Calu3 (cell line): ENCODE measurements around the gene DEXI. TPM values are rescaled to one million over a fixed set of nuclear protein-coding genes. Genes with fewer than 3 reads are reported as not detected.
"Not testable (repeated sequence)": the region's sequence is repeated elsewhere in the genome, so short reads cannot be mapped to it uniquely, and the experiment has no call there.

ENCODE experiments used
- BruUV-seq: library from RNA; stranded (reverse); fragments of 400-500 nt; replicated peaks from 2 replicates; lab custom pipeline; 2021; lab: Mats Ljungman, UMichigan
- CTCF ChIA-PET: fragments of 300-600 bp; sonication (Branson Sonifier 250); formaldehyde crosslinking; loops from one replicate; lab custom pipeline; 2022; ENCODE audit warnings: antibody characterized with exemption; lab: Charles Lee
- DNase-seq: peaks from one replicate; pipeline ENCODE4 v3.0.0; 2022
- H3K27ac Mint-ChIP-seq: one replicate; pipeline ENCODE4 v1.8.0; 2022; ENCODE audit warnings: mixed read lengths; ENCODE audit not compliant: unreplicated experiment
- H3K27me3 Mint-ChIP-seq: one replicate; pipeline ENCODE4 v1.8.0; 2022; ENCODE audit warnings: mixed read lengths; ENCODE audit not compliant: unreplicated experiment
- H3K36me3 Mint-ChIP-seq: one replicate; pipeline ENCODE4 v1.8.0; 2022; ENCODE audit warnings: mild to moderate bottlenecking, moderate library complexity, mixed read lengths; ENCODE audit not compliant: insufficient read depth, unreplicated experiment
- H3K4me1 Mint-ChIP-seq: one replicate; pipeline ENCODE4 v1.8.0; 2022; ENCODE audit warnings: mild to moderate bottlenecking, low read depth, mixed read lengths; ENCODE audit not compliant: unreplicated experiment
- H3K4me3 Mint-ChIP-seq: one replicate; pipeline ENCODE4 v1.8.0; 2022; ENCODE audit warnings: mild to moderate bottlenecking, low read depth, moderate library complexity, mixed read lengths; ENCODE audit not compliant: unreplicated experiment
- H3K9me3 Mint-ChIP-seq: one replicate; pipeline ENCODE4 v1.8.0; 2022; ENCODE audit warnings: low read depth, mixed read lengths; ENCODE audit not compliant: unreplicated experiment
- intact Hi-C: fragments of 100-400 bp; cut with micrococcal nuclease; formaldehyde crosslinking; loops from one replicate; pipeline ENCODE4 v1.10.0; 2022; ENCODE audit not compliant: unreplicated experiment
- total RNA-seq: library from RNA; stranded (reverse); gene quantifications from 2 replicates; pipeline ENCODE4 v1.2.3, GENCODE V29; 2022
- TF ChIP-seq, protein P1 (sequence below): fragments of 200-600 bp; IDR thresholded peaks from one replicate; pipeline ENCODE4 v1.8.0; 2022; ENCODE audit warnings: antibody characterized with exemption; ENCODE audit not compliant: unreplicated experiment

The DEXI gene
- total RNA-seq, 1 experiment from 2014 or later, result 32.3 TPM

- no peak overlapping the region for H3K4me3 Mint-ChIP-seq
Observed at GRCh38 chr16:10968498-10968897, 26.2 kb upstream of the DEXI start.

GRCh38 chr16:10967986-10968385, 25.7 kb upstream of the DEXI start:
- no peak for DNase-seq
- Mint-ChIP-seq H3K4me1 (peaks cover 12% of the 10 kb centered on the region), H3K9me3 (no peaks in the 10 kb centered on the region), H3K36me3 (peaks cover 9% of the 10 kb centered on the region), H3K4me3 (no peak overlapping the region), H3K27me3 (no peaks in the 10 kb centered on the region), H3K27ac (no peak overlapping the region)
- CTCF ChIA-PET, result interaction anchor here (1.2 kb wide), 1 partner anchor 289 kb away, joined by 3 read pairs; no protein-coding TSS in a partner anchor
- TF ChIP-seq, protein P1, sequence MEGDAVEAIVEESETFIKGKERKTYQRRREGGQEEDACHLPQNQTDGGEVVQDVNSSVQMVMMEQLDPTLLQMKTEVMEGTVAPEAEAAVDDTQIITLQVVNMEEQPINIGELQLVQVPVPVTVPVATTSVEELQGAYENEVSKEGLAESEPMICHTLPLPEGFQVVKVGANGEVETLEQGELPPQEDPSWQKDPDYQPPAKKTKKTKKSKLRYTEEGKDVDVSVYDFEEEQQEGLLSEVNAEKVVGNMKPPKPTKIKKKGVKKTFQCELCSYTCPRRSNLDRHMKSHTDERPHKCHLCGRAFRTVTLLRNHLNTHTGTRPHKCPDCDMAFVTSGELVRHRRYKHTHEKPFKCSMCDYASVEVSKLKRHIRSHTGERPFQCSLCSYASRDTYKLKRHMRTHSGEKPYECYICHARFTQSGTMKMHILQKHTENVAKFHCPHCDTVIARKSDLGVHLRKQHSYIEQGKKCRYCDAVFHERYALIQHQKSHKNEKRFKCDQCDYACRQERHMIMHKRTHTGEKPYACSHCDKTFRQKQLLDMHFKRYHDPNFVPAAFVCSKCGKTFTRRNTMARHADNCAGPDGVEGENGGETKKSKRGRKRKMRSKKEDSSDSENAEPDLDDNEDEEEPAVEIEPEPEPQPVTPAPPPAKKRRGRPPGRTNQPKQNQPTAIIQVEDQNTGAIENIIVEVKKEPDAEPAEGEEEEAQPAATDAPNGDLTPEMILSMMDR, result no peak
- BruUV-seq, result no TSS peak
- intact Hi-C loops, result no loop called here

More at GRCh38 chr16:10968498-10968897, 26.2 kb upstream of the DEXI start:
- intact Hi-C loops, result no loop called here
- no peak overlapping the region for H3K27ac Mint-ChIP-seq
- H3K9me3 Mint-ChIP-seq, result no peaks in the 10 kb centered on the region
- TF ChIP-seq, protein P1, result no peak
- no TSS peak for BruUV-seq
- no peaks in the 10 kb centered on the region for H3K27me3 Mint-ChIP-seq
- peaks cover 9% of the 10 kb centered on the region for H3K36me3 Mint-ChIP-seq
- CTCF ChIA-PET, result interaction anchor here (0.7 to 1.2 kb wide), 2 partner anchors 24 to 289 kb away, joined by 3 read pairs; no protein-coding TSS in a partner anchor
- H3K4me1 Mint-ChIP-seq, result peaks cover 12% of the 10 kb centered on the region
- DNase-seq, result no peak

- H3K36me3 Mint-ChIP-seq, result peaks cover 14% of the 10 kb centered on the region
- intact Hi-C loops, H3K27me3 Mint-ChIP-seq, H3K9me3 Mint-ChIP-seq, H3K4me1 Mint-ChIP-seq, H3K27ac Mint-ChIP-seq, BruUV-seq, H3K4me3 Mint-ChIP-seq, CTCF ChIA-PET, DNase-seq: not testable (repeated sequence)
Observed at GRCh38 chr16:10966559-10966958, 24.3 kb upstream of the DEXI start.

DNA sequence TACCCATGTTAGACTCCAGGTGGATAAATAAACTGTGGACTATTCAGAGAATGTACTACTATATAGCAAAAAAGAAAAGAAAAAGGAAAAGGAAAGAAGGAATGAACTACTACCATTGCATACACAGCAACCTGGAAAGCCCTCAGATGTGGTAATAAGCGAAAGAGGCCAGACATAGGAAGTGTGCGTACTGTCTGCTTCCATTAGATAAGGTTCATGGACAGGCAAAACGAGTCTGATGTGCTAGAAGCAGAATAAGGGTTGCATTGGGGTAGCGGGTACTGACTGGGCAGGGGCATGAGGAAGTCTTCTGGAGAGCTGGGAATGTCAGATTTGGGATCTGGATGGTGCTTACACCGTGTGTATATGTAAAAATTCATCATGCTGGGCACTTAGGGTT, 23.9 kb upstream of the DEXI start:
- TF ChIP-seq, protein P1, result no peak
- CTCF ChIA-PET, result interaction anchor here (0.6 kb wide), 1 partner anchor 261 kb away, joined by 3 read pairs; no protein-coding TSS in a partner anchor
- BruUV-seq, result no TSS peak
- no peak overlapping the region for H3K27ac Mint-ChIP-seq
- H3K9me3 Mint-ChIP-seq, result no peaks in the 10 kb centered on the region
- no peak for DNase-seq
- H3K36me3 Mint-ChIP-seq, result peaks cover 14% of the 10 kb centered on the region
- intact Hi-C loops, result no loop called here
- H3K27me3 Mint-ChIP-seq, result no peaks in the 10 kb centered on the region
- H3K4me1 Mint-ChIP-seq, result no peaks in the 10 kb centered on the region
- H3K4me3 Mint-ChIP-seq, result no peak overlapping the region

- BruUV-seq, result no TSS peak
- TF ChIP-seq, protein P1, result no peak
- no peaks in the 10 kb centered on the region for H3K9me3 Mint-ChIP-seq
- peaks cover 14% of the 10 kb centered on the region for H3K36me3 Mint-ChIP-seq
- no peaks in the 10 kb centered on the region for H3K27me3 Mint-ChIP-seq
- CTCF ChIA-PET, result interaction anchor here (0.6 to 4.1 kb wide), 2 partner anchors 261 to 291 kb away, joined by 3 to 34 read pairs; partner anchors contain the start of gene SOCS1
- H3K4me1 Mint-ChIP-seq, result no peaks in the 10 kb centered on the region
- intact Hi-C loops, result no loop called here
- H3K27ac Mint-ChIP-seq, result no peak overlapping the region
- no peak for DNase-seq
- no peak overlapping the region for H3K4me3 Mint-ChIP-seq
Observed at GRCh38 chr16:10965440-10966061, 23.3 kb upstream of the DEXI start.
